ENCODE results near the gene HS3ST5.

GRCh38 chr6:114274836-114275235 is 68.0 kb downstream of the HS3ST5 start:
- TF ChIP-seq CTCF (conservative IDR thresholded peaks at IDR 0.05 in 1 of 2, IDR thresholded peaks at IDR 0.05 in 1 of 2; ENCODE audit: low read depth in 1 of 2, low read length in 2 of 2) (no peak), EZH2 (IDR thresholded peaks at IDR 0.05; ENCODE audit: low read length, missing control alignments) (no peak)

Measured in fibroblast of lung (primary cell).